GM06990 (cell line): ENCODE measurements around the gene CELF1.
A peak's percentile ranks its signal among the peaks of the same experiment; 100 is the strongest.
"Not testable (repeated sequence)": the region's sequence is repeated elsewhere in the genome, so short reads cannot be mapped to it uniquely, and the experiment has no call there.

Source experiments
- DNase-seq: peaks from one replicate; pipeline ENCODE4 v3.0.0-alpha.2; 2011; ENCODE audit not compliant: insufficient read length; ENCODE audit errors: extremely low read depth
- H3K27me3 ChIP-seq: replicated peaks from 2 replicates; pipeline ENCODE4 v1.6.0; 2011; ENCODE audit warnings: low read length; ENCODE audit not compliant: control insufficient read depth, insufficient read depth
- H3K36me3 ChIP-seq: 2 replicates; pipeline ENCODE4 v1.5.1; 2011; ENCODE audit warnings: low read length; ENCODE audit not compliant: control insufficient read depth, insufficient read depth
- H3K4me3 ChIP-seq: replicated peaks from 2 replicates; pipeline ENCODE4 v1.5.1; 2011; ENCODE audit warnings: low read depth, mild to moderate bottlenecking, control low read depth, low read length
- CTCF ChIP-seq: IDR thresholded peaks from 2 replicates; pipeline ENCODE4 v1.5.1; 2011; ENCODE audit warnings: low read length, control low read depth, mild to moderate bottlenecking, inconsistent platforms; ENCODE audit not compliant: insufficient read depth, poor library complexity, severe bottlenecking

The CELF1 gene

DNA sequence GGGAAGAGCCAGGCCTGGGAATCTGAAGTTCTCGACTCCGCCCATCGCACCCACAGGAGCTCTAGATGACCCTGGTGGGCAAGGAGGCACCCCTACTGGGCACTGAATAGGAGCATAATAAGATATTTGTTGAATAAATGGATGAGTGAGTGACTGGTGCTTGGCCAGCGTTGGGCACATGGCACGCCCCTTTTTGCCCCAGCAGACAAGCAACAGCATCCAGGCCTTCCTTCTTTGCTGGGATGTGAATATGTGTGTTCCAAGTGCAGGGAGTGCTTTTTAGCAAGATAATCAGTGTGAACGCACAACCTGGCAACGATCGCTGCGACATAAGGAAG is 443 bp upstream of the CELF1 start:
- TF ChIP-seq CTCF, result no peak
- no peaks in the 10 kb centered on the region for H3K27me3 ChIP-seq
- H3K36me3 ChIP-seq, result no peaks in the 10 kb centered on the region
- peak overlapping the region; percentile 64 for H3K4me3 ChIP-seq
- no peak for DNase-seq

DNA sequence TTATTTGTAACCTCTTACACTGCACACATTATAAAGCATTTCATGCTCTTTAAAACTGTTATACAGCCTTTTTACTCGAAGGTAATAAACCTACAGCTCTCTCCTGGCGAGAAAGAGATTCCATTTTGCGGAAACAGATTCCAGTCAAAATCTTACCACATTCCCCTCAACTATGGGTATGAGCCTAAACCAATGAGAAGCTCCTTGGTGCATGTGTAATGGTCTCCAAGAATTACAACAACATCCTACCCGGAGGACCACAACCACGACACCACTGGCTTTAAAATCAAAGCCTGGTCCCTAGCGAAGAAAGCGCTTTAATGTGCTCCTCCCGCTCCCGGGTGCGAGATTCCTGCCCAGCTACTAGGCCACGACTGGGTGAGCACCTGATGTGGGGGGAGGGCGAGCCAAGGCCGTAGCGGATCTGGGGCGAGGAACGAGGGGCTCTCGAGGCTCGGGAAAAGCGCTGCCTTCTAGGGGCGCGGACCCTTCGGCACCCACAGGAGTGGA is 821 bp downstream of the CELF1 start:
- DNase-seq, result no peak
- no peak for TF ChIP-seq CTCF
- no peaks in the 10 kb centered on the region for H3K27me3 ChIP-seq
- H3K4me3 ChIP-seq, result peak overlapping the region; percentile 81
- no peaks in the 10 kb centered on the region for H3K36me3 ChIP-seq

- TF ChIP-seq CTCF, result peak; percentile 55
- Histone ChIP-seq H3K4me3 (peak overlapping the region; percentile 81), H3K27me3 (no peaks in the 10 kb centered on the region), H3K36me3 (no peaks in the 10 kb centered on the region)
- DNase-seq, result no peak
Observed at GRCh38 chr11:47551086-47551485, 1.8 kb downstream of the CELF1 start.

DNA sequence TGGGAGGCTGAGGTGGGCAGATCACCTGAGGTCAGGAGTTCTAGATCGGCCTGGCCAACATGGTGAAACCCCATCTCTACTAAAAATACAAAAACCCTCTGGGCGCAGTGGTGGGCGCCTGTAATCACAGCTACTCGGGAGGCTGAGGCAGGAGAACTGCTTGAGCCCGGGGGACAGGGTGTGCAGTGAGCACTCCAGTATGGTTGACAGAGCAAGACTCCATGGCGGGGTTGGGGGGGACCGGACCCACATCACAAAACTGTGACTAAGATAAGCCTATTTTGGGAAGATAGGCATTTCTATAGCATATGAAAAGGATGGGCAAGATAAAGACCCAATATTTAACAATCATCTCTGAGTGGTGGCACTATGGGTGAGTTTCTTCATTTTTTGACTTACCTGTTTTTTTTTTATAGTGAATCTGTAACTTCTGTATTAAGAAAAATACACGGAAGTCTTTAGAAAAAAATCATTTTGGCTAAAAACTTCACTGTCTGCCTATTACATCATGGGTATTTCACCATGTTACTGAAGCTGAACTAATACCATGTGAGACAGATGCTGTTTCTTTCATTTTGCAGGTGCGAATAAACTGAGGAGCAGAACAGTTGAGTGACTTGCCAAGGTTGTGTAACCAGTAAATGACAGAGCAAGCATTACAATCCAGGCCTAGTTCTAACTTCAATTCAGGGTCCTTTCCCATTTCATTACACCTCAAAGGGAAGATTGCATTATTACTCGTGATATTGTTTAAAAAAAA is 2.5 kb downstream of the CELF1 start:
- Histone ChIP-seq H3K27me3 (no peaks in the 10 kb centered on the region), H3K36me3 (no peaks in the 10 kb centered on the region), H3K4me3 (no peak overlapping the region; the same call in 1 of the 2 replicates)
- no peak for TF ChIP-seq CTCF
- no peak for DNase-seq

GRCh38 chr11:47546274-47546673 is 6.7 kb downstream of the CELF1 start:
- DNase-seq, H3K36me3 ChIP-seq: not testable (repeated sequence)

GRCh38 chr11:47545298-47545697 is 7.6 kb downstream of the CELF1 start:
- Histone ChIP-seq H3K27me3 (no peaks in the 10 kb centered on the region), H3K36me3 (peaks cover 2% of the 10 kb centered on the region), H3K4me3 (no peak overlapping the region)
- no peak for DNase-seq
- no peak for TF ChIP-seq CTCF

More at GRCh38 chr11:47546274-47546673, 6.7 kb downstream of the CELF1 start:
- H3K4me3 ChIP-seq, H3K27me3 ChIP-seq: not testable (repeated sequence)
